ENCODE results near the gene MRPL45. TPM values are rescaled to one million over a fixed set of nuclear protein-coding genes. Genes with fewer than 3 reads are reported as not detected.
A peak's percentile ranks its signal among the peaks of the same experiment; 100 is the strongest.

MRPL45 gene
- polyA plus RNA-seq, 4 donors, result 30.8 to 56.1 (median 41.3) TPM

DNA sequence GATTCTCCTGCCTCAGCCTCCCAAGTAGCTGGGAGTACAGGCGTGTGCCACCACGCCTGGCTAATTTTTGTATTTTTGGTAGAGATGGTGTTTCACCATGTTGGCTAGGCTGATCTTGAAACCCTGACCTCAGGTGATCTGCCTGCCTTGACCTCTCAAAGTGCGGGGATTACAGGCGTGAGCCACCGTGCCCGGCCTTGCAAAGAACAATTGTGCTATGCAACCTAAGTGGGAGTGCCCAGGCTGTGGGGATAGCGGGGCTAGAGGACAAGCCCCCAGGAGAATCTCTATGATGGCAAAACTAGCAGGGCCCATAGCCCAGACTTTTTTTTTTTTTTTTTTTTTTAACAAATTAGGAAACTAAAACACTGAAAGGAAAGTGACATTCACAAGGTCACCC lies 48.8 kb downstream of the MRPL45 start:
- H3K27me3 ChIP-seq (ENCODE audit: control insufficient read depth in 3 of 3, insufficient read depth in 3 of 3, low read length in 3 of 3), result peaks cover 0 to 5% (median 2%) of the 10 kb centered on the region in 3 donors
- no peak for DNase-seq
- no peaks in the 10 kb centered on the region for H3K9me3 ChIP-seq (ENCODE audit: control insufficient read depth in 2 of 2, insufficient read depth in 1 of 2, low read depth in 1 of 2, low read length in 1 of 2)
- H3K27ac ChIP-seq (ENCODE audit: low read depth in 1 of 3, low read length in 2 of 3), result no peak overlapping the region
- no peaks in the 10 kb centered on the region for H3K36me3 ChIP-seq (ENCODE audit: control insufficient read depth in 3 of 3, insufficient read depth in 2 of 3, low read depth in 1 of 3, low read length in 3 of 3)
- 91 to 93% (median 91%) methylated on average over 7 of the region's 7 CpGs for WGBS, 3 donors
- H3K4me1 ChIP-seq (ENCODE audit: control insufficient read depth in 3 of 3, insufficient read depth in 2 of 3, low read depth in 1 of 3, low read length in 2 of 3), result no peaks in the 10 kb centered on the region
- no peak overlapping the region for H3K4me3 ChIP-seq (ENCODE audit: low read depth in 1 of 3, low read length in 3 of 3)
- FAIRE-seq, result no peak

- DNase-seq (peak; percentile 88 to 91), FAIRE-seq (no peak)
- H3K9me3 ChIP-seq (ENCODE audit: control insufficient read depth in 2 of 2, insufficient read depth in 1 of 2, low read depth in 1 of 2, low read length in 1 of 2), result no peaks in the 10 kb centered on the region
- H3K36me3 ChIP-seq (ENCODE audit: control insufficient read depth in 3 of 3, insufficient read depth in 2 of 3, low read depth in 1 of 3, low read length in 3 of 3), result no peaks in the 10 kb centered on the region
- WGBS, 3 donors, result 14 to 15% (median 15%) methylated on average over 8 of the region's 8 CpGs
- no peak overlapping the region for H3K4me3 ChIP-seq (ENCODE audit: low read depth in 1 of 3, low read length in 3 of 3)
- H3K27ac ChIP-seq (ENCODE audit: low read depth in 1 of 3, low read length in 2 of 3), result no peak overlapping the region
- peaks cover 4 to 11% (median 7%) of the 10 kb centered on the region in 3 donors for H3K4me1 ChIP-seq (ENCODE audit: control insufficient read depth in 3 of 3, insufficient read depth in 2 of 3, low read depth in 1 of 3, low read length in 2 of 3)
- H3K27me3 ChIP-seq (ENCODE audit: control insufficient read depth in 3 of 3, insufficient read depth in 3 of 3, low read length in 3 of 3), result no peaks in the 10 kb centered on the region
These were observed 52.2 kb downstream of the MRPL45 start for GRCh38 chr17:38349097-38349730.

GRCh38 chr17:38350035-38350434 lies 53.1 kb downstream of the MRPL45 start:
- WGBS, 3 donors, result 94 to 98% (median 95%) methylated on average over 2 of the region's 2 CpGs
- H3K36me3 ChIP-seq (ENCODE audit: control insufficient read depth in 3 of 3, insufficient read depth in 2 of 3, low read depth in 1 of 3, low read length in 3 of 3), result no peaks in the 10 kb centered on the region

GRCh38 chr17:38351412-38352222 lies 54.6 kb downstream of the MRPL45 start, which contains the start of gene SOCS7:
Gene SOCS7, plus strand, starts transcription at chr17:38351844. Its CDS starts 209 bp downstream, at chr17:38352053.
- Histone ChIP-seq H3K4me1 (ENCODE audit: control insufficient read depth in 3 of 3, insufficient read depth in 2 of 3, low read depth in 1 of 3, low read length in 2 of 3) (peaks cover 4 to 17% (median 14%) of the 10 kb centered on the region in 3 donors), H3K27me3 (ENCODE audit: control insufficient read depth in 3 of 3, insufficient read depth in 3 of 3, low read length in 3 of 3) (no peaks in the 10 kb centered on the region), H3K36me3 (ENCODE audit: control insufficient read depth in 3 of 3, insufficient read depth in 2 of 3, low read depth in 1 of 3, low read length in 3 of 3) (peaks cover 0 to 2% (median 0%) of the 10 kb centered on the region in 3 donors), H3K27ac (ENCODE audit: low read depth in 1 of 3, low read length in 2 of 3) (peak within 1 kb of the TSS; percentile 84 to 90 (median 84)), H3K4me3 (ENCODE audit: low read depth in 1 of 3, low read length in 3 of 3) (peak within 1 kb of the TSS; percentile 74 to 94 (median 84)), H3K9me3 (ENCODE audit: control insufficient read depth in 2 of 2, insufficient read depth in 1 of 2, low read depth in 1 of 2, low read length in 1 of 2) (no peaks in the 10 kb centered on the region)
- DNase-seq (peak; percentile 91 to 98), FAIRE-seq (no peak)
- WGBS, 3 donors, result 2 to 3% (median 3%) methylated on average over 39 to 84 of the region's 84 CpGs

More at GRCh38 chr17:38350035-38350434, 53.1 kb downstream of the MRPL45 start:
- Histone ChIP-seq H3K27ac (ENCODE audit: low read depth in 1 of 3, low read length in 2 of 3) (no peak overlapping the region), H3K27me3 (ENCODE audit: control insufficient read depth in 3 of 3, insufficient read depth in 3 of 3, low read length in 3 of 3) (no peaks in the 10 kb centered on the region), H3K4me3 (ENCODE audit: low read depth in 1 of 3, low read length in 3 of 3) (no peak overlapping the region), H3K4me1 (ENCODE audit: control insufficient read depth in 3 of 3, insufficient read depth in 2 of 3, low read depth in 1 of 3, low read length in 2 of 3) (peaks cover 4 to 17% (median 10%) of the 10 kb centered on the region in 3 donors), H3K9me3 (ENCODE audit: control insufficient read depth in 2 of 2, insufficient read depth in 1 of 2, low read depth in 1 of 2, low read length in 1 of 2) (no peaks in the 10 kb centered on the region)
- DNase-seq, result no peak
- FAIRE-seq, result no peak

- Histone ChIP-seq H3K4me1 (ENCODE audit: control insufficient read depth in 3 of 3, insufficient read depth in 2 of 3, low read depth in 1 of 3, low read length in 2 of 3) (peaks cover 4 to 23% (median 17%) of the 10 kb centered on the region in 3 donors), H3K27me3 (ENCODE audit: control insufficient read depth in 3 of 3, insufficient read depth in 3 of 3, low read length in 3 of 3) (no peaks in the 10 kb centered on the region), H3K27ac (ENCODE audit: low read depth in 1 of 3, low read length in 2 of 3) (peak overlapping the region in 2 of 3 donors; percentile 46 to 54), H3K9me3 (ENCODE audit: control insufficient read depth in 2 of 2, insufficient read depth in 1 of 2, low read depth in 1 of 2, low read length in 1 of 2) (no peaks in the 10 kb centered on the region), H3K36me3 (ENCODE audit: control insufficient read depth in 3 of 3, insufficient read depth in 2 of 3, low read depth in 1 of 3, low read length in 3 of 3) (peaks cover 0 to 2% (median 0%) of the 10 kb centered on the region in 3 donors), H3K4me3 (ENCODE audit: low read depth in 1 of 3, low read length in 3 of 3) (peak overlapping the region; percentile 74 to 94 (median 84))
- DNase-seq (peak; percentile 25 to 59), FAIRE-seq (no peak)
- WGBS, 3 donors, result 0 to 1% (median 0%) methylated on average over 49 to 72 of the region's 72 CpGs
These were observed 55.5 kb downstream of the MRPL45 start for GRCh38 chr17:38352245-38353085.

- Histone ChIP-seq H3K27me3 (ENCODE audit: control insufficient read depth in 3 of 3, insufficient read depth in 3 of 3, low read length in 3 of 3) (no peaks in the 10 kb centered on the region), H3K27ac (ENCODE audit: low read depth in 1 of 3, low read length in 2 of 3) (peak overlapping the region in 1 of 3 donors; percentile 54), H3K36me3 (ENCODE audit: control insufficient read depth in 3 of 3, insufficient read depth in 2 of 3, low read depth in 1 of 3, low read length in 3 of 3) (peaks cover 0 to 2% (median 0%) of the 10 kb centered on the region in 3 donors), H3K4me1 (ENCODE audit: control insufficient read depth in 3 of 3, insufficient read depth in 2 of 3, low read depth in 1 of 3, low read length in 2 of 3) (peaks cover 4 to 30% (median 17%) of the 10 kb centered on the region in 3 donors), H3K9me3 (ENCODE audit: control insufficient read depth in 2 of 2, insufficient read depth in 1 of 2, low read depth in 1 of 2, low read length in 1 of 2) (no peaks in the 10 kb centered on the region), H3K4me3 (ENCODE audit: low read depth in 1 of 3, low read length in 3 of 3) (peak overlapping the region; percentile 74 to 94 (median 84))
- WGBS, 3 donors, result 7 to 18% (median 16%) methylated on average over 8 of the region's 8 CpGs
- peak in 1 of 2 donors; percentile 33 for DNase-seq
- no peak for FAIRE-seq
These were observed 56.2 kb downstream of the MRPL45 start for GRCh38 chr17:38353086-38353604.

DNA sequence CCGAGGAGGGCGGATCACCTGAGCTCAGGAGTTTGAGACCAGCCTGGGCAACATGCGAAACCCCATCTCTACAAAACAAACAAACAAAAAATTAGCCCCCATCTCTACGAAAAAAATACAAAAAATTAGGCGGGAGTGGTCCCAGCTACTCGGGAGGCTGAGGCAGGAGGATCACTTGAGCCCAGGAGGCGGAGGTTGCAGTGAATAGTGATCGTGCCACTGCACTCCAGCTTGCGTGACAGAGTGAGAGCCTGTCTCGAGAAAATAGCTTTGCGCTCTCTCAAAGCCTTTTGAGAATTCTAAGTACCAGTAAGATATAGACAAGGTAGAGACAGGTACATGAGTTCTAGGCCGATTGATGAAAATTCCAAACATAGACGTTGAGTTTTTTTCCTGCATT lies 56.7 kb downstream of the MRPL45 start:
- 82 to 84% (median 83%) methylated on average over 13 of the region's 13 CpGs for WGBS, 3 donors
- FAIRE-seq, result no peak
- H3K27ac ChIP-seq (ENCODE audit: low read depth in 1 of 3, low read length in 2 of 3), result no peak overlapping the region

More for the DNA sequence above, 56.7 kb downstream of the MRPL45 start:
- Histone ChIP-seq H3K27me3 (ENCODE audit: control insufficient read depth in 3 of 3, insufficient read depth in 3 of 3, low read length in 3 of 3) (no peaks in the 10 kb centered on the region), H3K4me1 (ENCODE audit: control insufficient read depth in 3 of 3, insufficient read depth in 2 of 3, low read depth in 1 of 3, low read length in 2 of 3) (peaks cover 4 to 33% (median 17%) of the 10 kb centered on the region in 3 donors), H3K36me3 (ENCODE audit: control insufficient read depth in 3 of 3, insufficient read depth in 2 of 3, low read depth in 1 of 3, low read length in 3 of 3) (peaks cover 0 to 2% (median 0%) of the 10 kb centered on the region in 3 donors), H3K4me3 (ENCODE audit: low read depth in 1 of 3, low read length in 3 of 3) (no peak overlapping the region), H3K9me3 (ENCODE audit: control insufficient read depth in 2 of 2, insufficient read depth in 1 of 2, low read depth in 1 of 2, low read length in 1 of 2) (no peaks in the 10 kb centered on the region)
- no peak for DNase-seq

Data from small intestine (tissue), 7 donors.